Right forelimb (tissue), 1 donor: ENCODE results near the gene ZNF628.

Source experiments
- DNase-seq: peaks from one replicate; pipeline ENCODE4 v3.0.0-alpha.2; 2018

The ZNF628 gene

DNA sequence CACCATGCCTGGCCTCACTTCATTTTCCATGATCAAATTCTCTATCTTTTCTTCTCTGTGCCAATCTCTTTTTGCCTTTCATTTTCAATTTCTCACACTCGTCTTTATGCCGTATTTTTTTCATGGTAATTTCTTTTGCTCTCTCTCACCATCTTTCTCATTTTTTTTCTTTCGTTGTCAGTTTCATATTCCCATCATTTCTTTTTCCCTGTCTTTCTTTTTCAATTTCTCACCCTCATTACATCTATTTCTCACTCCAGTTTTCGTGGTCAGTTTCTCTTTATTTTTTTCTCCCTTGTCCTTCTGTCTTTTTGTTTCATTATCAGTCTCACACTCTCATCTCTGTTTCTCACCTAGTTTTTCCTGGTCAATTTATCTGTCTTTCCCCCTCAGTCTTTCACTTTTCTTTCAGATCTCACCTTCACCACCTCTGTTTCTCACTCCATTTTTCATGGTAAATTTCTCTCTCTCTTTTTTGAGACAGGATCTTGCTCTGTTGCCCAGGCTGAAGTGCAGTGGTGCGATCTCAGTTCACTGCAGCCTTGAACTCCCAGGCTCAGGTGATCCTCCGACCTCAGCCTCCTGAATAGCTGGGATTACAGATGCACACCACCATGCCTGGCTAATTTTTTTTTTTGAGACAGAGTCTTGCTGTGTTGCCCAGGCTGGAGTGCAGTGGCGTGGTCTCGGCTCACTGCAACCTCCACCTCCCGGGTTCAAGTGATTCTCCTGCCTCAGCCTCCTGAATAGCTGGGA, 26.0 kb downstream of the ZNF628 start:
- no peak for DNase-seq

DNA sequence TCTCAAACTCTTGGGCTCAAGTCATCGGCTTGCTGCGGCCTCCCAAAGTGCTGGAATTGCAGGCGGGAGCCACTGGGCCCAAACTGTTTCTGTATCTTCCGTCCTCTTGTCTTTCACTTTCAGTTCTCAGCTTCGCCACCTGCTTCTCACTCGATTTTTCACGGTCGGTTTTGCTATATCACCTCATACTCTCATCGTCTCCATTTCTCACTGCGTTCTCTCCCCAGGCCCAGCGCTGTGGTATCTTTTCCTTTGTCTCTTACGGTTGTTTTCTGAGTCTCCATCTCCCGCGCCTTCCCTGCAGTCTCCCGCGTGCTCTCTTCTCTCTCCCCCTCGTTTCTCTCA, 26.7 kb downstream of the ZNF628 start:
- no peak for DNase-seq

- DNase-seq = peak; percentile 96
Observed at GRCh38 chr19:55503502-55504251, 27.3 kb downstream of the ZNF628 start.

- DNase-seq = no peak
Observed at GRCh38 chr19:55504252-55504603, 27.8 kb downstream of the ZNF628 start.

- no peak for DNase-seq
Observed at GRCh38 chr19:55504981-55505380, 28.6 kb downstream of the ZNF628 start.

DNA sequence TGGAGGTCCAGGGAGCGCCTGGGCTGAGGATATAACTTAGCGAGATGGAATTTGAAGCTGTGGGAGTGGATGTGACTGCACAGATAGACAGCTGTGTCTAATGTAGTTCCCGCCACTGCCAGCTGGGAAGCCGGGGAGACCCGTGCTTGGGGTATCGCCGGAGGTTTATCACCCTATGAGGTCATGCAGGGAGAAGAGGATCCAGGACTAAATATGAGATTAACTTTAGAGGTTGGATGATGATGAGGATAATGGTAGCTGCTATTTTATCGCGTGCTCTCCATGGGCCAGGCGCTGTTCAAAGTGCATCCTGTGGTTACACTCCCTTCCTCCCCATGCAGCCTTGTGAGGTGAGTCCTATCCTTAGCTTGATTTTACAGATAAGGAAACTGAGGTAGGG, 31.7 kb downstream of the ZNF628 start:
- no peak for DNase-seq

DNA sequence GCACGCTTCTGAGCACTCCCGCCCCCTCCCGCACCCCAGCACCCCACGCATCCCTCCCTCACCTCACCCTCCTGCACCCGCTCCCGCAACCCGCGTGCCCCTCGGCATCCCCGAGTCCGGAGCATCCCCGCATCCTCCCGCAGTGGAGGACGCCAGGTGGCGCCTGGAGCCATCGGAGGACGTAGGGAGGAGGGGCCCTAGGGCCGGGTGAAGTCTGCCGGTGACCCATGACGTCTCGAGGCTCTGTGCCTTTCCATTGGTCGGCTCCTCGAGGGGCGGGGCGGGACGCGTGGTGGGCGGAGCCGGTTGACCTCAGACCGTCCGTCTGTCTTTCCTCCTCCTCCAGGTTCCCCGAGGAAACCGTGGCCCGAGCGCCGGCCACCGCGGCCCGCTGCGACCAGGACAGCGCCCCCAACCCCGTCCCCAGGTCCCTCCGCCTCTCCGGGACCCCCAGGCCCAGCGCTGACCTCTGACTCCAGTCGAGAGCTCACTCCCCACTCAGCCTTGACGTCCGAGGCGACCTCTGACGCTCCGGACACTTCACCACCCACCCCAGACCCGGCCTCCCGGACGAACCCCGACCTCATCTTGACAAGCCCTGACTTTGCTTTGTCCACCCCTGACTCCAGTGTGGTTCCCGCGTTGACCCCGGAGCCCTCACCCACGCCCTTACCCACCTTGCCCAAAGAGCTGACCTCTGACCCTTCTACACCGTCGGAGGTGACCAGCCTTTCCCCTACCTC, 40.6 kb downstream of the ZNF628 start:
- DNase-seq = peak; percentile 96

- DNase-seq = no peak
Observed at GRCh38 chr19:55519451-55520311, 43.3 kb downstream of the ZNF628 start.

DNA sequence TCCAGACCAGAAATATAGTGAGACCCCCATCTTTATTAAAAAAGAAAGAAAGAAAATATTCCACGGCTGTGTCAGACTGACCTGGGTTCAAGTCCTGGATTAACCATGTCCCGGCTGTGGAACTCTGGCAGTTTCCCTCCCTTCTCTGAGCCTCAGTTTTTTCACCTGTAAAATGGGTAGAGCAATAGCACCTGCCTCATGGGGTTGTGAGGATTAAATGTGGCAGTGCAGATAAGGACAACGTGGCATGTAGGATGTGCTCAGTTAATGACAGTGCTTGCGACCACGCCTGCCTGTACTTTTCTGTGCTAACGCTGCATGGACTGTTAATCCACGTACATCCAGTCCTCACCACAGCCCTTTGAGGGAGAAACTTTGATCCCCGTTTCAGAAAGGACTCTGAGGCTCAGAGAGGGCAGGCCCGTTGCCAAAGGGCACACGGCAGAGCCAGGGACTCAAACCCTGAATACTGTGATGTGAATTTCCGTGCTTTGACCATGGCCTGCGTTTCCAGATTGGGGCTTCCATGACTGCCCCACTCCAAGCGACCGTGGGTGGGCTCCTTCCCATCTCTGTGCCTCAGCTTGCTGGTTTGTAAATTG, 44.4 kb downstream of the ZNF628 start:
- no peak for DNase-seq

GRCh38 chr19:55525289-55526101, 49.1 kb downstream of the ZNF628 start:
- no peak for DNase-seq

GRCh38 chr19:55526216-55527196, 50.1 kb downstream of the ZNF628 start:
- DNase-seq = peak; percentile 81

- no peak for DNase-seq
Observed at GRCh38 chr19:55527197-55528029, 51.0 kb downstream of the ZNF628 start.

DNA sequence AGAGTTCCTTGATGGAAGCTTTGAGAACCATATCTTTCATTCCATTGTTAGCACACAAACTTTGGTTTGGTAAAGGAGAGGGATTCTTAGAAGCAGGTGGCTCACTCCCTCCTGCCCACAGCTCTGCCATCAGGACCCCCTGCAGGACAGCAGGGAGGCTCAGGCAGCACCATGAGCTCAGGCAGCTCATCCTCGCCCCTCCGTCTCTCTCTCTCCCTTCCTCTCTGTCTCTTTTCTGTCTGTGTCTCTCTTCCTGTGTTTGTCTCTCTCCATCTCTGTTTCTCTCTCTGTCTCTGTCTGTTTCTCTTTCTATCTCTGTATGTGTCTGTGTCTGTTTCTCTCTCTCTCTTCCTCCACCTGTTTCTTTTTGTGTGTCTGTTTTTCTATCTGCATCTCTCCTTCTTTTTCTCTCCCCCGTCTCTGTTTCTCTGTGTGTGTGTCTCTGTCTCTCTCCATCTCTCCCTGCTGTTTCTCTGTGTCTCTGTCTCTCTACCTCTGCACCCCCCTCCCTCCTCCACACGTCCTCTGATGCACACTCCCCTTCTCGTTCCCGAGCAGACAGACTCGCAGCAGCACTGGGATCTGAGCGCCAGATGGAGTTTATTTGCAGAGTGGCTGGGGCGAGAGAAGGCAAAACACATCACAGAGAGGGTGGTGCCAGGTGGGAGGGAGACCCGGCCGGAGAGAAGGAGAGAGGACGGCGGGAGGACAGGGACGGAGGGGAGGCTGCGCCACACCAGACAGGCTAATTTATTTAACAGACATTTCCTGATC, 51.8 kb downstream of the ZNF628 start:
- no peak for DNase-seq

GRCh38 chr19:55529636-55530234, 53.3 kb downstream of the ZNF628 start:
- DNase-seq = no peak

DNA sequence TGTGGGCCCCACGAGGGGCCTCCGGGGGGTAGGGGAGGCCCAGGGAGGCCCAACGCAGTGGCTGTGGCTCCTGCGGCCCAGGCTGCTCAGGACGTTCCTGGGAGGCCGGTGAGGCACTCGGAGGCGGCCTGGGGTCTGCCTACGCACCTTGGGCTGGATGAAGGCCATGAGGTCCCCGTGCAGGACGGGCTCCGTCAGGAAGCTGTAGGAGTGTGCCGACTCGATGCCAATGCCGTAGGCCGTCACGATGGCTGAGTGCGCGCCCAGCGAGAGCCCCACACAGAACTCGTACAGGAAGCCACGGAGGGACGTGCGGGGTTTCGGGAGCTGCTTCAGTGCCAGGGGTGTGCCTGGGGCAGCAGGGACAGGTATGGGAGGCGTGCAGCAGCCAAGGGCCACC, 54.6 kb downstream of the ZNF628 start:
- no peak for DNase-seq
